HG03103 (cell line): ENCODE data around the gene ADAM11.

Source experiments
- ATAC-seq: cut with Tn5 transposase; IDR thresholded peaks from one replicate; pipeline ENCODE4 v1.9.1; 2021; ENCODE audit warnings: low read depth; ENCODE audit not compliant: unreplicated experiment

Gene ADAM11

DNA sequence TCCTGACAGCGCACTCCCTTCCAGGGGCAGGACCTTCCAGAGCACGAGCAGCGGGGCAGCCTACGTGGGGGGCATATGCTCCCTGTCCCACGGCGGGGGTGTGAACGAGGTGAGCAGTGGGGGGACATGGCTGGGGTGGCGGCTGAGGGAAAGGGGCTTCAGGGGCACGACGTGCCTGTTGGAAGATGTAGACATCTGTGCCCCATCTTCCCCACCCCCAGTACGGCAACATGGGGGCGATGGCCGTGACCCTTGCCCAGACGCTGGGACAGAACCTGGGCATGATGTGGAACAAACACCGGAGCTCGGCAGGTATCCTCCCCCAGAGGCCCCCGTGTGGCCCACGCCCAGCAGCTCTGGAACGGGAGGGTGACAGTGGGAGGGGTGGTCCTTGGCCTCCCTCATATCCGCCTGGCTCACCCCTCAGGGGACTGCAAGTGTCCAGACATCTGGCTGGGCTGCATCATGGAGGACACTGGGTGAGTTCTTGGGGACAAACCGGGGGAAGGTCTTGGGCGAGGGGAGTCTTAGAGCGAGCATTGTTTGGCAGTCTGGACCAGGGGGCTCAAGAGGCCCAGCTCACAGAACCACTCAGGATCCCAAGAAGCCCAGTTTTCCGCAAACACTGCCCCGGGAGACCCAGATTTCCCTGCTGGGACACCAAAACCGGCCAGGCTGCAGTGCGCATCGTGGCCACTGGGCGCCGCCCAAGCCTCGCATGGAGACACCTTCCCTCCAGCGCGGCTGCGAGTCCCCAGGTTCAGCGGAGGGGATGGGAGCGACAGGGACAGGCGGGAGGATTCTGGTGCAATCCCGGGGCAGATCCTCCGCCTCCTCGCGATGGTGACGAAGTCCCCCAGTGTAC is 15.7 kb downstream of the ADAM11 start:
- ATAC-seq, result peak; percentile 32

DNA sequence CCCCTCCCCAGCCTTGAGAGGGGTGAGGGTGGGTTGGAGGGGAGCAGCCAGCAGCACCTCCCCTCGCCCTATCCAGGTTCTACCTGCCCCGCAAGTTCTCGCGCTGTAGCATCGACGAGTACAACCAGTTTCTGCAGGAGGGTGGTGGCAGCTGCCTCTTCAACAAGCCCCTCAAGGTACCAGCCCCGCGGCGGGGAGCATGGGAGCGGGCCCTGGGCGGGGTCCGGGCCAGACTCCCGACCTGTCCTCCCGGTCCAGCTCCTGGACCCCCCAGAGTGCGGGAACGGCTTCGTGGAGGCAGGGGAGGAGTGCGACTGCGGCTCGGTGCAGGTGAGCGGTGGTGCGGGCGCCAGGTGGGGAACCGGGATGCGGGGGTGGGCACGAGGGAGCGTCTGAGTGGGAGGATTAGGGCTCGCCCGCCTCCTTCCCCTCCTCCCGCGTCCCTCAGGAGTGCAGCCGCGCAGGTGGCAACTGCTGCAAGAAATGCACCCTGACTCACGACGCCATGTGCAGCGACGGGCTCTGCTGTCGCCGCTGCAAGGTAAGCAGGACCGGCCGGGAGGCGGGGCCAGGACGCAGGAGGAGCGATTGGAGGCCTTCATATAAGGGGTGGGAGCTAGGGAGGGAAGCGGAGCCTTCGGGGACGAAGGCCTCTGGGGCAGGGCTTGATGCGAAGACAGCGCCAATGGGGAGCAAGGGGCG is 16.5 kb downstream of the ADAM11 start:
- ATAC-seq, result peak; percentile 70

DNA sequence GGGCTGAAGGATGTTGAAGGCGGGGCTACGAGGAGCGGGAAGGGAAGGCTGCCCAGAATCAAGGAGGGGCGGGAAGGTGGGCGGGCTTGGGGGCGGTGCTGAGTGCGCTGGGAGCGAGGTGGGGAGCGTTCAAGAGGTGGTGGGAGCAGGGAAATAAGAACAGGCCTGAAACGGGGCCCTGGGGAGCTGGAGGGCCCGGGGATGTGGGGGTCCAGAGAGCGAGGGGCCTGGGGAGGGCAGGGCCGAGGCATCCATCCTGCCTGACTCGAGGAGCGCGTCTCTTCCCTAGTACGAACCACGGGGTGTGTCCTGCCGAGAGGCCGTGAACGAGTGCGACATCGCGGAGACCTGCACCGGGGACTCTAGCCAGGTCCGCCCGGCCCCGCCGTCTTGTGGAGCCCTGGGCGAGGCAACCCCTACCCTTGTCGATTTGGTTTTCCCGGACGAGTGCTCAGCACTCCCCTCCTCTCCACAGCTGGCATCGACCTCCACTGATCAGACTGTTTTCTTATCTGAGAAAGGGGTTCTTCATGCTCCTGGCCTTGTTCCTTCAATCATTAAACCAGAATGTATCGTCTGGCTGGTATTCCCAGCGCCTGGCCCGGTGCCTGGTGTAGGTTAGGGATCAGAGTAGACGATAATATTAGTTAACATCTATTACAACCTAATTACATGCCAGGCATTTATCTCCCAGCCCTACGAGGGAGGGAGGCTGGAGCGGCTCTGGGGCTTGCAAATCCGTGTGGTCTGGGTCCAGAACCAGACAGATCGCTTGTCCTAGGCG is 17.2 kb downstream of the ADAM11 start:
- no peak for ATAC-seq

DNA sequence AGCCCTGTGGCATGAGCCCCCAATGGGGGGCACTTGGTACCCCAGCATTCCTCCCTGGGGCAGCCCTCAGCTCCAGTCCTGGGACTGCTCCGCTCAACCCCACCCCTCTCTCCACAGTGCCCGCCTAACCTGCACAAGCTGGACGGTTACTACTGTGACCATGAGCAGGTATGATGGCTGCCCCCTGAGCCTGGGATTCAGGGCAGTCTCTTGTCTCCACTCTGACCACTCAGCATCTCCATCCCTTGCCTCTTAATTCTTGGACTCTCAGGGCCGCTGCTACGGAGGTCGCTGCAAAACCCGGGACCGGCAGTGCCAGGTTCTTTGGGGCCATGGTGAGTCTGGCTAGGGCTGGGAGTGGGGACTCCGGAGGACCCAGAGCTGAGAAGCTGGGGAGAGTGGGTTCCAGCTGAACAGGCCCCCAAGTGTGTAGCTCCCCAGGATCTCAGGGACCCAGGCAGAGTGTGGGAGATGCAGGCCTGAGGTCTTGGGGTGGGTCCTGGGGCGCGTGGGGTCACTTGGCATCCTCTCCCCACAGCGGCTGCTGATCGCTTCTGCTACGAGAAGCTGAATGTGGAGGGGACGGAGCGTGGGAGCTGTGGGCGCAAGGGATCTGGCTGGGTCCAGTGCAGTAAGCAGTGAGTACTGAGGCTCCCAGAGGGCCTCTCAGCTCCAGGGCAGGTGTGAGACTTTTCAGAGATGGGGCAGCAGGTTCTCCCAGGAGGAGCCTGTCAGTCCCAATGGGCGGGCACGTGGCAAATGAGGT is 18.0 kb downstream of the ADAM11 start:
- ATAC-seq, result no peak

DNA sequence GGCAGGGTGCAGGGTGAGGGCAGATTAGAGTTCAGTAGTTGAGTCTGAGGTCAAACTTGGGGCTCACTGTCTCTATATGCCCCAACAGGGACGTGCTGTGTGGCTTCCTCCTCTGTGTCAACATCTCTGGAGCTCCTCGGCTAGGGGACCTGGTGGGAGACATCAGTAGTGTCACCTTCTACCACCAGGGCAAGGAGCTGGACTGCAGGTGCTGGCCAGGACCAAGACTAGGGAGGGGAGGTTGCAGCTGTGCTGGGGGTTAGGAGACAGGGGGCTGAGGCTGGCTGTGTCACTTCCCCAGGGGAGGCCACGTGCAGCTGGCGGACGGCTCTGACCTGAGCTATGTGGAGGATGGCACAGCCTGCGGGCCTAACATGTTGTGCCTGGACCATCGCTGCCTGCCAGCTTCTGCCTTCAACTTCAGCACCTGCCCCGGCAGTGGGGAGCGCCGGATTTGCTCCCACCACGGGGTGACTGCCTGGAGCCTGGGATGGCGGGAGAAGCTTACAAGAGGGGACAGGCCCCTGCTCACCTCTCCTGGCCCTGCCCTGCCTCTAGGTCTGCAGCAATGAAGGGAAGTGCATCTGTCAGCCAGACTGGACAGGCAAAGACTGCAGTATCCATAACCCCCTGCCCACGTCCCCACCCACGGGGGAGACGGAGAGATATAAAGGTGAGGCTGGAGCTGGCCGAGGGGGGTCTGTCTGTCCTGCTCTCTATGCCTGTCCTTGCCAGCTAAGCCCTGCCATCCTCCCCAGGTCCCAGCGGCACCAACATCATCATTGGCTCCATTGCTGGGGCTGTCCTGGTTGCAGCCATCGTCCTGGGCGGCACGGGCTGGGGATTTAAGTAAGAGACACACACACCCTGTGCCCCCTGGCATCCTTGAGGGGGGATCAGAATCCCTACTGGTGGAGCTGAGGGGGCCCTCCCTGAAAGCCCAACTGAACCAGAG is 18.9 kb downstream of the ADAM11 start:
- ATAC-seq, result no peak

DNA sequence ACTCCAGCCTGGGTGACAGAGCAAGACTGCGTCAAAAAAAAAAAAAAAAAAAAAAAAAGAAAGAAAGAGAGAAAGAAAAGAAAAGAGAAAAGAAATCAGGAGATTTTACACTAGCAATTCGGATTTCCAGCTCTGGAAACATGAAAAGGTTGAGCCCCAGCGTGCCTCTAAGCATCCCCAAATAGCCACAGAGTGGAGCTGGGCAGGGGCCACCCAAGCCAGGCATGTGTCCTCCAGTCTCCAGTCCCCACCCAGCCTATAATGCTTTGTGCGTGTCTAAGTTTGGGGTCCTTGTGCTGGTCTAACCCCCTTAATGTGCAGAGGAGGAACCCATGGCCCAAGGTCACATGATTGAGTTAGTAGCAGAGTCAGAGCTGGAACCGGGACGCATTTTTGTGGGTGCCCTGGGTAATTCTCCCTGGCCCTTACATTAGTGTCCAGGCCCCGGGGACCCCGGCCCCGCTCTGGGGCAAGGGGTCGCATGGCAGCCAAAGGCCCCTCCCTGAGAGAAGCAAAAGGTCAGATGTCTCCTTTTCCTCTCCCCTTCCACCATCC is 19.9 kb downstream of the ADAM11 start:
- ATAC-seq, result no peak

DNA sequence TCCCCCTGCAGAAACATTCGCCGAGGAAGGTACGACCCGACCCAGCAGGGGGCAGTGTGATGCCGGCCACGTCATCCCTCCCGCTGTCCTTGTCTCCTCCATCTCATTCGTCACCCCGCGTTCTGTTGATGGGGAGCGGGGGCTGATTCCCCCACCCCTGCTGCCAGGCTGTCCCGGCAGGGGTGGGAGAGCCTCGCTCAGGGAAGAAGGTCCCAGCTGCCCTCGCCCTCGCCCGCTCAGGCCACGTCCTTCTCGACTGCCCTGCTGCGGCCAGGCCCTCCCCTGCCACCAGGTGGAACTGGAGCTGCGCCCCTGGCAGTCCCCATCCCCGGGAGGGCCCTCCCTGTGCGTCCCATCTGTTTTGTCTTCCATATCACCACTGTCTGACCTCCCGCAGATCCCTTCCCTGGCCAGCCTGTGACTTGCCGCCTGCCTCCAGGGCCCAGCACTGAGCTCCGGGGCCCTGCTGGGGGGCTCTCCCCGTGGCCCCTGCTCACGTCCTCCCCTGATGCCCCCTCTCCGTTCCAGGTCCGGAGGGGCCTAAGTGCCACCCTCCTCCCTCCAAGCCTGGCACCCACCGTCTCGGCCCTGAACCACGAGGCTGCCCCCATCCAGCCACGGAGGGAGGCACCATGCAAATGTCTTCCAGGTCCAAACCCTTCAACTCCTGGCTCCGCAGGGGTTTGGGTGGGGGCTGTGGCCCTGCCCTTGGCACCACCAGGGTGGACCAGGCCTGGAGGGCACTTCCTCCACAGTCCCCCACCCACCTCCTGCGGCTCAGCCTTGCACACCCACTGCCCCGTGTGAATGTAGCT is 20.6 kb downstream of the ADAM11 start:
- ATAC-seq, result no peak

DNA sequence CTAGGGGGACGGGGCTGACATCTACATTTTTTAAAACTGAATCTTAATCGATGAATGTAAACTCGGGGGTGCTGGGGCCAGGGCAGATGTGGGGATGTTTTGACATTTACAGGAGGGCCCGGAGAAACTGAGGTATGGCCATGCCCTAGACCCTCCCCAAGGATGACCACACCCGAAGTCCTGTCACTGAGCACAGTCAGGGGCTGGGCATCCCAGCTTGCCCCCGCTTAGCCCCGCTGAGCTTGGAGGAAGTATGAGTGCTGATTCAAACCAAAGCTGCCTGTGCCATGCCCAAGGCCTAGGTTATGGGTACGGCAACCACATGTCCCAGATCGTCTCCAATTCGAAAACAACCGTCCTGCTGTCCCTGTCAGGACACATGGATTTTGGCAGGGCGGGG is 21.4 kb downstream of the ADAM11 start:
- no peak for ATAC-seq

DNA sequence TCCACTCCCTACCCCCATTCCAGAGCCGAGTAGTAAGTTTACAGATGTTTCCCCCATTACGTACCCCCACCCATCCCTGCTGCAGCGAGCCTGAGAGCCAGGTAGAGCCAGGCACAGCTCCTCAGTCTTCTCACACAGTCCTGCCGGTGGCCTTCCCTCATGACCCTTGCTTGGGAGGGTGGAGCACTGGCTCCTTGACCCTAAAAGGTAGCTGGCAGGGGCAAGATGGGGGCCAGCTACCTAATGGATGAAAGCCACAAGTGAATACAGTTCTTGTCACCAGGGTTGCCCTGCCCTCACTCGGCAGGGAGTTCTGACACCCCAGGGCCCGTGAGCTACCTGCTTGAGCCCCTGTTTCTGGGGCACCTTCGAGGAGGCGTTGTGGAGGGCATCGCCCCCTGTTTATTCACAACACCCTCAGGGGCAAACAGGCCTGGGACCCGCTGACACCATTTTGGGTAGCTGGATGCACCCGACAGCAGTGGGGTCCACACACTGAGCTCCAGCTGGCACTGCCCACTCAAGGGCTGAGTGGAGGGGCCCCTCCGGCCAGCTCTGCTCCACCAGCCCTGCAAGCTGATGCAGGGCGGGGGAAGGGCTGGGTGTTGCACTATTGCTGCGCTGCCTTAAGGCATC is 22.2 kb downstream of the ADAM11 start:
- ATAC-seq, result no peak

DNA sequence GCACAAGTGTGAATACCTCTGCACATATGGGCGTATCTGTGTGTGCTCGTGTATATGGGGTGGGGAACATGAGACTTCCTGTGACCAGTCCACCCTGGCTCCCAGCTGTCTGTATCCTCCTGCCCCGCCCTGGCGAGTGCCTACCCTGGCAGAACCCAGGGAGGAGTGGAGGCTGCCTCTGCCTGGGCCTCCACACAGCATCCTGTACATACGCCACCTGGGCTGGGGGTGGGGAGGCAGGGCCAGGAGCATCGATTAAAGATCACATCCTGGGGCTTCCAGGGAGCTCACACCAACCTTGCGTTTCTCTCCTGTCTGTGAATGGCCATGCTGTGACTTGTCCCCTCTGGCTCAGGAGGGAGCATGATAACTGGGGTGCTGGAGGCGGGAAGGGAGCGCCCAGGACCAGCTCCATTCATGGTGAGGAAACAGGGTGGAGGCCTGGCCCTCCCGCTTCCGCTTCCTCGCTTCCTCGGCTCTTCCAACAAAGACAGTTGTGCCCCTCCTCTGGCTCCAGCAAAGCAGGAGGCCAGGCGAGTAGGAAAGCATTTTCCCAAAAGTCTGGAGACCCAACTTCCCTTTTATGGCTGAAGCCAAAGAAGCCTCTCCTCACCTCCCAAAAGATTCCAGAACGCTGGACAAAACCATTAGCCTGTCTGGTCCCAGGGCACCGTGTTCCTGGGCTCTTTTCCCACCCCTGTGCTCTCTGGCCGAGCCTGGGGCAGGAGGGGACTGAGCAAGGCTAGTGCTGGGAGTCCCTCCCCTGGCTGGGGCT is 22.9 kb downstream of the ADAM11 start:
- ATAC-seq, result no peak

DNA sequence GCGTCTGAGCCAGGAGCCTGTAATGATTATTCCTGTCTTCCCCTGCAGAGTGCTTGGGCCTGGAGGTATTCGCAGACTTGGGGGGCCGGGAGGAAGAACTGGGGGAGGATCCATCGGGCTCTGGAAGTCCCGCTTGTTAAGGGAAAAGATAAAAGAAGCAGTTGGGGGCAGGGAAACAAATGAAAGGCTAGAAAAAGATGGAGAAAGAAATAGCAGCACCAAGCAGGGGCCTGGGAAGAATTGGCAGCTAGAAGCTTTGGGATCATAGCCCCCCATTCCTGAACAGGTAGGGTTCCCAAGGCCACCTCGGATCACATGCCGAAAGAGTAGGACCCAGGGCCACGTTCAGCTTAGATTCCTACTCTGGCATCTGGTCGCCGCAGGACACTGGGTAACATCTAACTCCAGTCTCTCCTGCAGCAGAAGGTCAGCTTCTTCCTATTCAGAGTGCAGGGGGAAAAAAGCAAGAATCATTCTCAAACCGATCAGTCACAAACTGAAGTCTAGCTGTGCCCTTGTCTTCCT is 23.6 kb downstream of the ADAM11 start:
- ATAC-seq, result no peak

DNA sequence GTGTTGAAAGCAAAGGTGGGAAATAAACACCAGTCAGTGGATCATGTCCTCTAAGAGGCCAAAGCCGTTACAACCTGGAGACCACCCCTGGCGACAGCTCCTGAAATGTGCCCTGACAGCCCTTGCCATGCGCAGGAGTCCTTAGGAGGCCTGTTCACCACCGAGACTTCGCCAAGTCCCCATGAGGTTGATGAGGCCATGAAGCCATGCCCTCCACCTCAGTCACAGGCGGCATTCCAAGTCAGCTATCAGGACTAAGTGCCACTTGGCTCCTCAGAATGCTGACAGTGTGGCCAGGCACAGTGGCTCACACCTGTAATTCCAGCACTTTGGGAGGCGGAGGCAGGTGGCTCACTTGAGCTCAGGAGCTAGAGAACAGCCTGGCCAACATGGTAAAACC is 27.1 kb downstream of the ADAM11 start:
- ATAC-seq, result no peak

DNA sequence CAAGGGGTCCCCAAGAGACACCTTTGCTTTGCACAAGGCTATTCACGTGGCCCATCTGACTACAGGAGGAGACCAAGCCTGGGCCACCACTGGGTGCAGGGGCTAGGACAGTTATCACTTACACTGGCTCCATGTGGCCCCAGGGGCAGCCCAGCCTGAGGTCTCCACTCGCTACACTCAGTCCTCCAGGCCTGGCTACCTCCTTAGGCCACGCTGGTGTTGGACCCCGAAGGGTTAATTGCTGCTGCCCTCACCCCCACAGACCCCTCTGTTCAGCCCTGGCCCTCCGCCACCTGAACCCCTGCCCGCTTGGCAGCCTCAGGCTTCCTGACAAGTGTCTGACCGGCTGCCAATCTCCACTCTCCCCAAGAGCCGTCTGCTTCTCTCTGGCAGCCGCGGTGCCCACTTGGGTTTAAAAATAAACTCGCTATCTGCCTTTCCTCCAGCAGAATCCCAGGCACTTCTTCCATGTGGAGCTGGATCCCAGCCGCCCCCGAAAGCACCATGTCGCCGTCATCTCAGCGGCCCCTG is 27.8 kb downstream of the ADAM11 start:
- no peak for ATAC-seq

DNA sequence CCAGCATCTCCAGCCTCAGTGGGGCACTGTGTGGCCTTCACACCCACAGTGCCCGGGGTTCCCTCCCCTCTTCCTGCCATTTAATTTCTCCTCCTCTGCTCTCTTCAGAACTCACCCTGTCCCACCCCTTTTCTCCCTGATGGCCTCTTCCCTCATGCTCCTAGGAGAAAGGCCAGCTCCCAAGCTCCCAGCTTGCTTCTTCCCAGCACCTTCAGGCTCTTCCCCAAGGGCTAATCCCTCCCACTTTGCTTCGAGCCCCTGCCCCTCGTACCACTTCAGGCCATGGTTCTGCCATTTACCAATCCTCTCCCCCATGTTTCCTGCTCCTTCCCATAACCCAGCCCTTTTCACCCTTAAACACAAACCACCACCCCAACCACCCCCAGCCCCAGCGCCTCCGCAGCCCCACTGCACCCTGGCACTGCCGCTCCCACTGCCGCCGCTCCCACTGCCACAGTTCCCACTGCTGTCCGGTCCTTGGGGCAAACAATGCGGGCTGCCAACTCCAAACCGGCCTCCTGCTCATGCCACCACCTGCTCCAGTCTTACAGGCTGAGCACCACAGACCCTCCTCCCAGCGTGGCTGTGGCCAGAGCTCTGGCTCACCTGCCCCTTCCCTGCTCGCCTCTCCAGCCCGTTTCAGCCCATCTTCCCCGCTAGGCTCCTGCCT is 28.6 kb downstream of the ADAM11 start:
- ATAC-seq, result no peak

DNA sequence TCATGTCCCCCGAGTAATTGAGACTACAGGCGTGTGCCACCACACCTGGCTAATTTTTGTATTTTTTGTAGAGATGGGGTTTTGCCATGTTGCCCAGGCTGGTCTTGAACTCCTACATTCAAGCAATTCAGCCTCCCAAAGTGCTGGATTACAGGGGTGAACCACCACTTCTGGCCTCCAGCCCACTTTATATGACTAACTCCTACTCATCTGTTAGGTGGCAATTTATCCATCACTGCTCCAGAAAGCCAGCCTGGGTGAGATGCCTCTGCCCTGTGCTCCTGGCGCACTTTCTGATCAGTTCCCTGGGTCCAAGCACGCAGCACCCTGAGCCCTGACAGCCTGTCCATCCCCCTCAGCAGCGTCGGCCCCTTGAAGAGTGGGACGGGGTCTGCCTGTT is 29.4 kb downstream of the ADAM11 start:
- ATAC-seq, result no peak

DNA sequence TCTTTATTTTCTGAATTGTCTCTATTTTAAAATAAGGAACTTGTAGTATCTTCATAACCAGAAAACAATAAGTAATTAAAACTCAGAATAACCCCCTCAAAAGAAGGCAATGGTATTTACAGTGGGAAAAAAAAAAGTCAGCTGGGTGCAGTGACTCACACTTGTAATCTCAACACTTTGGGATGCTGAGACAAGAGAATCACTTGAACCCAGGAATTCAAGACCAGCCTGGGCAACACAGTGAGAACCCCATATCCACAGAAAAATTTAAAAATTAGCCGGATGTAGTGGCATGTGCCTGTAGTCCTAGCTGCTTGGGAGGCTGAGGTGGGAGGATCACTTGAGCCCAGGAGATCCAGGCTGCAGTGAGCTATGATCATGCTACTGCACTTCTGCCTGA is 33.5 kb downstream of the ADAM11 start:
- no peak for ATAC-seq
